GM18511 (cell line): ENCODE results near the gene TFIP11.

Source experiments
- ATAC-seq: cut with Tn5 transposase; IDR thresholded peaks from one replicate; pipeline ENCODE4 v1.9.1; 2021; ENCODE audit warnings: mild to moderate bottlenecking, moderate library complexity; ENCODE audit not compliant: unreplicated experiment

TFIP11 gene

DNA sequence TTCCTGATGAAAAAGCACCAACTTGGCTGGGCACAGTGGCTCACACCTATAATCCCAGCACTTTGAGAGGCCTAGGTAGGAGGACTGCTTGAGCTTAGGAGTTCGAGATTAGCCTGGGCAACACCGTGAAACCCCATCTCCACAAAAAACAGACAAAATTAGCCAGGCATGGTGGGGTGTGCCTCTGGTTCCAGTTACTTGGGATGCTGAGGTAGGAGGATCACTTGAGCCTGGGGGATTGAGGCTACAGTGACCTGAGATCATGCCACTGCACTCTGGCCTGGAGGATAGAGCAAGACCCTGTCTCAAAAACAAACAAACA, 31.7 kb downstream of the TFIP11 start:
- ATAC-seq: no peak

DNA sequence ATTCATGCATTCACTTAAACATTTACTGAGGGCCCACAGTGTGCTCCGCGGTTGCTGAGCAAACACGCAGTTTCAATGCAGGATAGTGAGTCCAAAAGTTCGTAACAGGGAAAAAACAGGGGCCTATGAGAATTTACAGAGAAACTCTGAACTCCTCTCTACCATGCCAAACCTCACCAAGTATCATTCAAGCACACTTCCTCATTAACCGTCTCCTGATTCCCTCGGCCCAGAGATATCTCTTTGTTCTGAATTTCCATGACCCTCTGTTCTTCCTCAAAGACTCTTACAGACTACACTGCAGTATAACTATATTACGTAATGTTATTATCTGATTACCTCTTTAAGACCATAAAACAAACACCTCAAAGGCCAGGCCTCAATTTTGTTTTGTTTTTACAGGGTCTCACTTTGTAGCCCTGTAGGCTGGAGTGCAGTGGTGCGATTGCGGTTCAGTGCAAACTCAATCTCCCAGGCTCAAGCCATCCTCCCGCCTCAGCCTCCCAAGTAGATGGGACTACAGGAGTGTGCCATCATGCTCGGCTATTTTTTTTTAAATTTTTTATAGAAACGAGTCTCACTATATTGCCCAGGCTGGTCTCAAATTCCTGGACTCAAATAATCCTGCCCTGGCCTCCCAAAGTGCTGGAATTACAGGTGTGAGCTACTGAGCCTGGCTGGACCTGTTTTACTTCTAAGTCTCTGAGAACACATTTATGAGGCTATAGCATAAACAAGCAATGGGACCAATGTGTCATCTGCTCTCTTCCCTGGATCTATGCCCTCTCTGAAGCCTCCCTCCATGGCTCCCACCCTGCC, 32.3 kb downstream of the TFIP11 start:
- ATAC-seq: no peak

DNA sequence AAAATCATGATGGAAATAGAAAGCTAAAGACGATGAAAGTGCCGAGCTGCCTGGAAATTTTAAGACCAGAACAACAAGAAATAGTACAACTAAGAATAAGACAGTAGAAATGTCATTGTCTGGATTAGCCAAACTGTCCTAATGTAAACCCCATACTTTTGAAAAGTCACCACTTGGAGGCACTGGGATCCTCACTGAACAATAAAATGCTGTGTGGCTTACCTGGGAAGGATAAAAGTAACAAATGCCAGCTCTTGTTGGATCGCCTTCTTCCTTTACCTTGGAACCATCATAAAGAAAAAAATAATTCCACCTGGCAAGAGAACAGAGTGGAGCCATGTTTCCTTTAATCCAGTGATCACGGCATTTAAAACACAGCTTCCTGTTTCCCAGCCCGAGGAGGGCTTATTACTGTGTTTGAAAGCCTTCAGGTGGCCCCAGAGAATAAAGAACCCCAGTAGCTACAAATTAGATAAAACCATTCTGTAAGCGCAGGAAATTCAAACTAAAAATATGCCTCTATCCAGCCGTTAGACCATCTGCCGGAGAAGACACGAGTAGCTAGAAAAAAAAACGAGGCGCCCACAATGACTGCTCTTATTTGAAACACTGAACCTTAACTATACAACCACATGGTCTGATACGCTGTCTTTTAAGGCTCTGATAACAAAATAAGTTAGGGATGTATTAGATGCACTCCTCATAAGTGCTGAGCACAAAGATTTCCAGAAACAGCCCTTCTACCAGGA, 33.1 kb downstream of the TFIP11 start:
- no peak for ATAC-seq

DNA sequence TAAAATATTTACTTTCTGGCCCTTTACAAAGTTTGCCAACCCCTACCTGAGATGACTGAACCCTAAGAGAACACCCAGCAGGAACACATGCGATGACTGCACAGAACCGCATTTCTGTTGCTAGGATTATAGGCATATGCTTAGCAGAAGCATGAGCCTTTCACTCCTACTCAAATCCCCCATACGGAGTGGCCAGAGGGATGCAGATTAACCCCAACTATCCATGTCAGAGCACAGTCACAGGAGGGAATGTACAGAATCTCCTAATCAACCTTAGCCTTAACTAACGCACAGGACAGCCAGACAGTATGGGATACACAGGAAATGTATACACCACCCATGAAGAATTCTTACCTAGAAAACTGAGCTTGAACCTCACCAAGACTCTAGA, 34.9 kb downstream of the TFIP11 start:
- ATAC-seq: no peak

DNA sequence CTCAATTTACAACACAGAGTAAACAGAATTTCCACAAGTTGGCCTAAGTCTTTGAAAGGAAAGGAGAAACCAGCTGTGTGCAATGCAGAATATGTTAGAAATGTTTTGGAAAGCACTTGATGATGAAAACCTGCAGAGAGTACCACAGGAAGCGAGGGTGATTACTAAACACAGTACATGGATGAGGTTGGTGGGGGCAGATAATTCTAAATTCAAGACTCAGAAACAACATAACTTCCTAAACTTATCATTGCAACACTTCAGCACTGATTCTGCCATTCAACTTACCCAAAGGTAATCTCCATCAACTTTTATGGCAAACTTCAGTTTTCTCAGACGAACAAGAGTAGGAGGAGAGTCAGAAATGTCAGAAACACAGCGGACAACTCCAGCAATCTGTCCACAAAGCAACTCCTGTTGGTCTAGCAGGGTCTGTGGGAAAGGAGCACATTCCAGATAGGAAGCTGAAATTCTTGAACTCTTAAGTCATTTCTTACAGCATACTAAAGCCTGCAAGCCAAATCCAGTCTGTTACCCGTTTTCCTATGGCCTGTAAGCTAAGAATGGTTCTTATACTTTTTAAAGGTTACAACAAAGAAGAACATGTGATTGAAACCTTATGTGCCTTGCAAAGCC, 35.5 kb downstream of the TFIP11 start:
- no peak for ATAC-seq

DNA sequence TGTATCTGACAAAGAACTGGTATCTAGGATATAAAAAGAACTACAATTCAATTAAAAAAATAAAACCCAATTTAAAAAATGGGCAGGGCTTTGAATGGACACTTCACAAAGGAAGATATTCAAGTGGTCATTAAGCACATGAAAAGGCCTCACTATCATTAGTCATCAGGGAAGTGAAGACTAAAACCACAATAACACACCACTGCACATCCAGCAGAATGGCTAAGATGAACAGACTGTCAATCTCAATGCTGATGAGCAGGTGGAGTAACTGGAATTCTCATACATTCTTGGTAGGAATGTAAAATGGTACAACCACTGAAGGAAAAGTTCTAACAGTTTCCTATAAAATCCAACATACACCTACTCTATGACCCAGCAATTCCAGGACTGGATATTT, 37.6 kb downstream of the TFIP11 start:
- ATAC-seq: no peak

DNA sequence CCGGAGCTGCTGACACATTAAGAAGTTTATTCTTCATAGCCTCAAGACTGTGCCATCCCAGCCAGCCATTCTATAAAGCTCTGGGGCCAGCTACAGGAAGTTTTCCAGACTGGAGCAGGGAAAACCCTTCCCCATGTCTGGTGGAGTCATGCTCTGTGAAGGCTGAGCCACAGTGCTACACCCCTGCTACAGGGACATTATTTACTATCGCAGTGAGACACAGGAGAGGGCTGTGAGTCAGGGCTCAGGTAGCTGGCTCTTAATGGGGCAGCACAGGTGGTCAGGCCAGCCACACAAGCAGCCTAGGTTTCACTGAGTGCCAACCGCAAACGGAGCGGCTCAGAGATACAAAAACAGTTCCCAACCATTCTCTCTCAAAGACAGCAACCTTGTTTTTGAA, 40.8 kb downstream of the TFIP11 start:
- ATAC-seq: no peak

DNA sequence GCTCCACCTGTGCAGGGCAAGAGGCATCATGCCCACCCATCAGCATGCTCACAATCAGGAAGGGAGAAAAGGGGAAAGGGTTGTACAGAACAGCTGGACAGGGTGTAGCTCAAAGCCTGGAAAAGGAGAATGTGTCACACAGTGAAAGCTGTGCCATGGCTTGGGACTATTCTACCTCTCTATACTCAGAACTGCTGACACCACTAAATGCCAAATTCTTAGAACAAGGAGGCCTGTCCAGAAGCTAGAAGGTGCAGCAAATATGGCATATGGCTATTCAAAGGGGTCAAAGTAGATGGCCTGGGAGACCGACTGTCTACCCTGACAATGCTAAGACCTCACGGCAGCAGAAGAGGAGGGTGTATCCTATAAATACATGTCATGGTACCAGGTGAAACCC, 41.5 kb downstream of the TFIP11 start:
- no peak for ATAC-seq

DNA sequence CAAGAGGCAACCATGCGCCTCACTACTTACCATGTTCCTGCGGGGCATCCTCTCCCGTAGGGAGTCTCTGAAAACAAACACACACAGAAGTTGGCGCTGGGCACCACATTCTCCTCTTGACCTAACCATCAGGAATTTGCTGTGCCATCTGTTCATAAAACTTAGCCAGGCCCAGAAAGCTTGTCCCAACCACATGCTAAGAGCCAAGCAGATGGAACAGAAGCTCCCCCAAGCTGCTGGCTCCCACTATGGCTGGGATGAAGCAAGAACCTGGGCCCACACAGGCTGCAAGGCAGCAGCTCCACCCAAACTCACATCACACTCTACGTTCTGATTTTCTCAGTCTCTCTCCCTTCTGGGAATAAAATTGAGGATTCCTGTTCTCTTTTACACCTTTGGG, 46.1 kb downstream of the TFIP11 start:
- ATAC-seq: no peak

DNA sequence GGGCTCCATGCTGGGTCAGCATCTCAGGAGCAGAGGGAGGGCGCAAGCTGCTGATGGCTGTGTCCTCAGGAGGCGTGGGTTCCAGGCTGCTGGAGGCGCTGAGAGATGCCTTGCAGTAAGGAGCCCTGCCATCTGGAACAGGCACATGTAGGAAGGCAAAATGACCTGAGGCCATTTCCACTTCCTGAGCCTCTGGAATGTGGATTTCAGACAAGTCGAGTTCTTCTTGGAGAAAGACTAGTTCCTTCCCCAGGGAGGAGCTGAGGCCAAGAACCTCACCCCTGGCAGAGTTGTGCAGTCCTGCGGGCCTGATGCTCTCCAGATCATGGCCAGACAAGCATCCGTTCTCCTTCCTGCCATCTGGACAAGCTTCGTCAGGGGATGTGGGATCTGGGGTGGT, 48.0 kb downstream of the TFIP11 start:
- ATAC-seq: no peak

DNA sequence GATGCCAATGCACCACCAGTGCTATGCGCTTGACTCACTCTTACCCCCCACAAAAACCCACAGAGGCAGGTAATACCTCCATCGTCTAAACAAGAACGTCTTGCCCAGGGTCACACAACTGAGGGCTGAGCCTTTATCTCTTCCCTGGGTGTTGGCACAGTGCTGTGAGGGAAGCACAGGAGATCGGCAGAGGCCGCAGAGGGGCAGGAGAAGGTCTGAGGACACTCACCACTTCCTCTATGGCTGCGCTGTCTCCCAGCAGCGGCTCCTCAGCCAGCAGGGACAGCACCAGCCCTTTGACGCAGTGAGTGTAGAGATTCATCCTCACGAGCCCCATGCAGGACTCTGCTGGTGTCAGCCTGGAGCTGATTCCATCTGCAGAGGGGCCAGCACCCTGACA, 48.6 kb downstream of the TFIP11 start:
- ATAC-seq: no peak

DNA sequence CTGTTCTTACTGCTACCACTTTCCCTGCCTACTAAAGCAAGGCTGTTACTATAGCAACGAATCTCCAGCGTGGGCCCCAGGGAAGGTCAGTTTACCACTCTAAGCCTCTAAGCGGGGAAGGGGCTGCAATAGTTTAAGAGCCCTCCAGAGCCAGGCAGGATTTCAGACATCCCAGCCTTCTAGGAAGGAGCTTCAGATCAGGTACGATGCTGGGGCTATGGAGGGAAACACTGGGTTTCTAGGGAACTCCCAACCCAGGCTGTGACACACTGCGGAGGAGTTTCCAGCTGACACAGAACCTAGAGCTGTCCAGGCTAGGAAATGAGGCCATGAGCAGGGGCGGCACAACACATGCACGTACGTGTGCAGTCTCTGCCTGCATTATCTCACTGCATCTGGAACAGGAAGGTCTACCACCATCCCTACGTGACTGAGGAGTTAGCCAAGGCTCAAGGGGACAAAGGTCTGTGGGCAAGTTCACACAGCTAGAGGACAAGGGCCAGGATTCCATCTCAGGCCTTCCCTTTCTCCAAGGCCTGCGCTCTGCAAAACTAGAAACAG, 49.1 kb downstream of the TFIP11 start:
- ATAC-seq: no peak

DNA sequence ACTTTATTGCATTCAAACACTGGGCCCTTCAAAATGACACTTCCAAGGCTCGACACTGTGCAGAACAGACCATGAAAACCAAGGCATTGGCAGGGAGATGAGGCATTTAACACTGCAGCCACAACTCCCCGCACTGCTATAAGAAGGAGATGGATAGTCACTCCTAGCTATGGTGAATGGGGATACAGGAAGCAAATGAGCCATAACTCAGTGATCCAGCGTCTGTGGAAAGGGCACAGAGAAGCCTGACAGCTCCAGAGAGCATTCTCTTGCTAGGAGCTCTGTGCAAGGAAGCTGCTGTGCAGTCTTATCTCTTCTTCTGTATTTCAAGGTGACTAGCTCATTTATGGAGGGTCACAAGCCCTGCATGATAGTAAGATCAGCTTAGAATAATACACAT, 49.6 kb downstream of the TFIP11 start:
- no peak for ATAC-seq

DNA sequence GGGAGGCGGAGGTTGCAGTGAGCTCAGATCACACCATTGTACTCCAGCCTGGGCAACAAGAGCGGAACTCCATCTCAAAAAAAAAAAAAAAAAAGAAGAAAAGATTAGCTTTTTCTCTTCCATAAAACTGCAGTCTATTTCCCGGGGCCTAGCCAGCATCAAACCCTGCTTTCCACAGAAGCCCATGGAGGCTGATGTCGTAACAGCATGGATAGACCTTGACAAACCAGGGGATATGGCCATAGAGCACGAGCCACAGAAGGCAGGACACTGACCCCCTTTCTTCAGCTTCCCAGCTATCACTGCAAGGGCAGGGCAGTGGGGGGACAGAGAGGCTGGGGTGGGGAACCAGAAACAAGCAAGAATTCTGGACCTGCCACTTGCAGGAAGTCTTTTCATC, 50.2 kb downstream of the TFIP11 start:
- no peak for ATAC-seq

DNA sequence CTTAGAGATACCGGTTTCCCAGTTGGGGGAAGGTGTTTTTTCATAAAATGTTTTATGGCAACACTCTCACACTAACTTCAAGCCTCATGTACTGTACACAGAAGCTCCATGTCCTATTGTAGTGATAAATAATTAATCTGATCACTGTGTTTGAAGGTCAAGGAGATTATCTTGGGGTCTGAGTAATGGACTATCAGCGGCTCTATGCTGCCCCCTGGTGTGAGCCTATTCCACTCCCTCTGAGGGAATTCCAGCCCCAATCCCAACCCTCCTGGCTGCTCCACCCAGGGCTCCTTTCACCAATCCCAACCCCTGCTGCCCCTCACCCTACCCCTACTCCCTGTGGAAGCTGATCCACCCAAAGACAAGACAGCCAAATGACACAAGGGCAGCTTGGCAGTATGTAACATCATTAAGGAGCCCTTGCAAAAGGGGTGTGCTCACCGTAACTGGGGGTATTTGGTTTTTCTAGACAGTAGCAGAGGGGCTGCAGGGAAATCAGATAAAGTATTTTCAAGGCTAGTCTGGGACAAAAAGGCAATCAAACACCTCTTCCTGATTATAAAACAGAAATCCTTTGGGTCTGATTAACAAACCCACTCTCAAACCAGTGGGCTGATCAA, 51.0 kb downstream of the TFIP11 start:
- no peak for ATAC-seq

DNA sequence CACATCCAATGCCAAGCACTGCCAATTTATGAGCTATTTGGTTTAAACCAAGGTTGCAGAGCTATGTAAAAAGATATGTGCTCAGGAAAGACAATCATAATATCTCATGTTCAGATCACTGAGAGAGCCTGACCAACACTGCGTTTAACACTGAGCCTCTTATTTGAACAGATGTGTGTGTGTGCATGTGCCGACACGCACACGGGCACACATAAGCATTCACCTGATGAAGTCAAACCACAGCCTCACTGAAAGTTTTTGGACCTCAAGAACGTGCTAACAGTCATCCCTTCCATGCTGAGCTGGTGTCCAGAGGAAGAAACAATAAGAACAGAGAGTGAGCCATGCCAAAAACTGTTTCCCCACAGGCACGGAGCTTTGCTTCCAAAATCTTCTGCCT, 52.1 kb downstream of the TFIP11 start:
- ATAC-seq: no peak

DNA sequence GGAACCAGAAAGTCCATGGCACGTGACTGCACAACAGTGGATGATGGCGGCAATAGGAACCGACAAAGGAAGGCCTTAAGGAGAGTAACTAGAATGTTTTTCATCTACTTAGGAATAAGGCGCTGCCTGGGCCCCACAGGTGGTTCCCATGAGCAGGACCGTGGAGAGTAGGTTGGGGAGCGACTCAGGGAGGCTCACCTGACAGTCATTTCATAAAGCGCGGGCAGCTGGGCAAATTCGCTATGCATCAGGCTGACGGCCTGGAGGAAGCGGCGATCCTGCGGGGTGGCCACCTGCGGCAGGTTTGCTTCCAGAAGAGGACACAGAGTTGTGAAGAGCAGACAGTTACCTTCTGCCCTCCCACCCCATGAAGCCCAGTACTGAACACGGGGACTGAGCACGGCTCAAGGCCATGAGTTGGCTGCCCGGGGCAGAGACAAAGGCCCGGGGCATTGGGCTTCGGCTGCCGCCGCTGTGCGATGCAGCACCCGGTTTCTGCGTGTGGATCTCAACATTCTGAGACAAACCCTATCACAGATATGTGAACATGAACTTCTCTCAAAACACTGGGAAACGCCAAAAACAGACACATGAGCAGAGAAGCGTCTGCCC, 54.5 kb downstream of the TFIP11 start:
- ATAC-seq: no peak

DNA sequence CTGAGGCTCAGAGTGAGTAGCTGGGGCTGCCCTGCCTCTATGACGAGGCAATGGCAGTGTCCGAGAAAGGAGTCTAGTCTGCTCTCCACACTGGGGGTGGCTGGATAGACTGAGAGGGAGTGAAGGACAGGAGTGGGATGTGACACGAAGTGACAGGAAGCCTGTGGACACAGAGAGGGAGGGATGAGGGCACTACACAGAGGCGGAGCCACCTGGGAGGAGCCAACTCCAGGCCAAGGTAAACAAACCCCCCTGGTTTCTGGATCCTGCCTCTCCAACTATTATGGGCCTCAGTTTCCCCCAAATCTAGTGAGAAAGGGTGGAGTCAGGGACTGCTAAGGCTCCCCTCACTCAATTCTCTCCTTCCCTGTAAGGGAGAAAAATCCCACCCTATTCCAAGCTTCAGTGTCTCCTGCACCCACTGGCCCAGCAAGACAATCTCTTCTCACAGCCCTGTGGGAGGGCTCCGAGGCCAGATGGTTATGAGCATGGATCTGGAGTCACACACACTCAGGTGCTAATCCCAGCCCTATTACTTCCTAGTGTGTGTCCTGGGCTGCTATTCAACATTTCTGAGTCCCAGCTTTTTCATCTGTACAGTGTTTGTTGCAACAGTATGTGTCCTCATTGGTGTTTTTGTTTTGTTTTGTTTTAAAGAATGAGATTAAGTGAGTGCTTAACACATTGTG, 58.3 kb downstream of the TFIP11 start:
- ATAC-seq: no peak

DNA sequence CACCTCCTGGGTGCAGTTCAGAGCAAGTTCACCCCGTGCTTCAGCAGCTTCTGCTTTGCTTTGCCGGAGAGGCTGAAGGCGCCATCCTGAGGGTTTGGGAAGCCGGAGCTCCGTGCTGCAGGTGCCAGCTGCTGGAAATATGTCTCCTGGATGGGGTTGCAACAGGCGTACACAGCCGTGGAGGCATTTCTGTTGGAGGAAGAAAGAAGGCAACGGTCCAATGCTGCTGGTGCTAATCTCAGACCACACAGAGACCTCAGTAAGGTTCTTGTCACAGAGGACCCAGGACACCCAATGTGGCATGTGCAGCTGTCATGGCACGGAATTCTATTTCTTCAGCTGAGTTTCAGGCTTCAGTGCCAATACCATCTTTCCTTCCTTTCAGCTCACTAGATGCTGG, 59.1 kb downstream of the TFIP11 start:
- no peak for ATAC-seq

DNA sequence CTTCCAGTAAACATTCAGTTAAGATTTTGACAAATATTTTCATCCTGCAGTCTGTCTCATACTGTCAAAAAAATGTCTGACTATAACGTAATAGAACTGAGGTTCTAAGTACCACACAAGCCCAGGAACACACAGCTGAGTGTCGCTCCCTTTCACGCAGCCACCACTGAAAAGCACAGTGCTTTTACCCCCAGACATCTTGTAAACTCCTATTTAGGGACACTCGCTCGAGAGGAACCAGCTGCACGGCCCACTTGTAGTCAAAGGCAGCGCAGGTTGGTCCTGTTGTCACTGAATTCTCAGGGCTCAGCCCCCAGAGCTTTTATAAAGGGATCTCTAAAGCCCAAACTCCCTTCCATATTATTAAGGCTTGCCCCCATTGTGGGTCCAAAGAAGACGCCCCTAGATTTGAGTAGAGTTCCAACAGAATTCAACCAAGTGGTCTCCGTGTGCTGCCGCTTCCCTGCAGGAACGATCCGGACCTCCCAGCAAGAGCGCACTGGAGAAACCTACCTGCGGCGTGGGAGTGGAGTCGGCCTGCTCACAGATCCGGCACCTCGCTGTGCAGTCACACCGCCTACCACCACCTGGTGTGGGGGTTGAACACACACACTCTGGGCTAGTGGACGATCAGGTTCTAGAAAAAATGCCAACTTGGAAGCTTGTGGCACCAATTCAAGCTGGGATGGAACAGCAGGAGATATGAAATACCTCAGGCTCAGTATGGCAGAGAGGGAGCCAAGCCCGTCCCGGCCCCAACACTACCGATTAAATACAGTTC, 59.8 kb downstream of the TFIP11 start:
- no peak for ATAC-seq
